GM21723 (cell line): Measurements from ENCODE around the gene THBS4.

ENCODE experiments used
- ATAC-seq: cut with Tn5 transposase; IDR thresholded peaks from one replicate; pipeline ENCODE4 v1.9.1; 2021; ENCODE audit warnings: mild to moderate bottlenecking, moderate library complexity; ENCODE audit not compliant: unreplicated experiment

Gene THBS4

GRCh38 chr5:80043187-80043586 is 8.0 kb downstream of the THBS4 start:
- no peak for ATAC-seq

GRCh38 chr5:80048084-80048780 is 13.1 kb downstream of the THBS4 start:
- no peak for ATAC-seq

GRCh38 chr5:80052464-80052863 is 17.3 kb downstream of the THBS4 start:
- no peak for ATAC-seq

DNA sequence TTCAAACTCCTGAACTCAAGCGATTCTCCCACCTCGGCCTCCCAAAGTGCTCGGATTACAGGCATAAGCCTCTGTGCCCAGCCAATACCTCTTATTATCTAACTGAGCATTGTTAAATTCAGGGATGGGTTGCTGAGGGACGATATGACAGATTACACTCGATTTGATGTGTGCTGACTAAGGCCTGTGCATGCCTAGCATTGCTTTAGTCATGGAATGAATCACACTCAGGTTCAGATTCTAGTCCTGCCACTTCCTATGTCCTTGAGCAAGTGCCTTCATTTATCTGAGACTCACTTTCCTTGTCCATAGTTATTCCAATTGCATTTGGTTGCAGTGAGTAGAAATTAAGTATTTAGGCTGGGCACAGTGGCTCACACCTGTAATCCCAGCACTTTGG is 19.5 kb downstream of the THBS4 start:
- ATAC-seq = no peak

DNA sequence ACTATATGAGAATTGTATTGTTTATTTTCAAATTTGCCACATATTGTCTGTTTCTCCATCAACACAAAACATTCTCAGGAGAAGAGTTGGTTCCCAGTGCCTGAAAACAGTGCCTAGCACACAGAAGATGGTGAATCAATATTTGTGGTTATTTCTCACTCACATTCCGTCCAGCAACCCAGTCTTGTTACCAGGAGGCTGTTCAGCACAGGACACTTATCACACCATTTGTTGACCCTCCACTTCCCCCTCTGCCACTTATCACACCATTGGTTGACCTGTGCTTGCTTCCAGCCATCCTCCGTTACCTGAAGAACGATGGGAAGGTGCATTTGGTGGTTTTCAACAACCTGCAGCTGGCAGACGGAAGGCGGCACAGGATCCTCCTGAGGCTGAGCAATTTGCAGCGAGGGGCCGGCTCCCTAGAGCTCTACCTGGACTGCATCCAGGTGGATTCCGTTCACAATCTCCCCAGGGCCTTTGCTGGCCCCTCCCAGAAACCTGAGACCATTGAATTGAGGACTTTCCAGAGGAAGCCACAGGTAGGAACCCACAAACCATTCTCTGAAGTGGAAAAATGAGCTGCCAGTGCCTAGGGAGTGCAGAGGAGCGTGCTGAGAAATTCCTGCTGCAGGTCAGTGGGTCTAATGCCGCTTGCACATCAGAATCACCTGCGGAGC is 20.5 kb downstream of the THBS4 start:
- ATAC-seq = no peak

- no peak for ATAC-seq
Measured at GRCh38 chr5:80057099-80057498, 22.0 kb downstream of the THBS4 start.

DNA sequence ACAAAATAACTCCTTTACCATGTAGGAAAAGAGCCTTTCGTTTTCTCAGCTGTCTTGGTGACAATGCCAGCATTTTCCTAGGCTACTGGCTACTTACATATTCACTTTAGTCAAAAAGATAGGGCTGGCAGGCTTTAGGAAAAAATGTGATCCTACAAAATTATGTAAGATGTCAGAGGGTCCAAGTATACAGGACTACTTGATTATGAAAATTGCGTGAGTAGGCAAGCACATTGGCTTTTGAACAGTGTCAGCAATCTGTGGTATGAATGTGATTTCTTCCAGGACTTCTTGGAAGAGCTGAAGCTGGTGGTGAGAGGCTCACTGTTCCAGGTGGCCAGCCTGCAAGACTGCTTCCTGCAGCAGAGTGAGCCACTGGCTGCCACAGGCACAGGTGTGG is 22.8 kb downstream of the THBS4 start:
- no peak for ATAC-seq

GRCh38 chr5:80059354-80059980 is 24.3 kb downstream of the THBS4 start:
- no peak for ATAC-seq

- ATAC-seq = no peak
Measured at GRCh38 chr5:80060966-80061365, 25.8 kb downstream of the THBS4 start.

GRCh38 chr5:80061547-80061946 is 26.4 kb downstream of the THBS4 start:
- ATAC-seq = no peak

- no peak for ATAC-seq
Measured at GRCh38 chr5:80064124-80064523, 29.0 kb downstream of the THBS4 start.

GRCh38 chr5:80067016-80067415 is 31.9 kb downstream of the THBS4 start:
- no peak for ATAC-seq

GRCh38 chr5:80067531-80068245 is 32.5 kb downstream of the THBS4 start:
- ATAC-seq = no peak

DNA sequence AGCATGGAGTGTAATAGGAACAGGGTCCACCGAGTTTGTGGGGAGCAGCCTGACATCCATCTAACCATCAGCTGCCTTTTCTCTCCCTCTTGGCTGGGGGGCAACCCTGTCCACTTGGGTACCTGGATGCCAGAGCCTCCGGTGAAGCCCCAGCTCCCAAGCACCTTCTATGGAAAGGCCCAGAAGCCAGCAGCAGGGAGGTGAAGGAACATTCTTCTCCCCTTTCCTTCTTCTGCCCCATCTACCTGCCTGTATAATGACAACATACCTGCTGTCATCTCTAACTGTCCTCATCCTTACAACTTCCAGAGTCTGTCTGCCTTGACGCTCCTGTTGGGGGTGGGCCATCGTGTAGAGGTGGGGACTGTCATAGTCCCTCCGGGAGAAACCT is 33.1 kb downstream of the THBS4 start:
- ATAC-seq = no peak

GRCh38 chr5:80068775-80069174 is 33.6 kb downstream of the THBS4 start:
- ATAC-seq = no peak

- no peak for ATAC-seq
Measured at GRCh38 chr5:80069251-80069800, 34.2 kb downstream of the THBS4 start.

- no peak for ATAC-seq
Measured at GRCh38 chr5:80069918-80070318, 34.8 kb downstream of the THBS4 start.

GRCh38 chr5:80070338-80071056 is 35.3 kb downstream of the THBS4 start:
- peak; percentile 77 for ATAC-seq

DNA sequence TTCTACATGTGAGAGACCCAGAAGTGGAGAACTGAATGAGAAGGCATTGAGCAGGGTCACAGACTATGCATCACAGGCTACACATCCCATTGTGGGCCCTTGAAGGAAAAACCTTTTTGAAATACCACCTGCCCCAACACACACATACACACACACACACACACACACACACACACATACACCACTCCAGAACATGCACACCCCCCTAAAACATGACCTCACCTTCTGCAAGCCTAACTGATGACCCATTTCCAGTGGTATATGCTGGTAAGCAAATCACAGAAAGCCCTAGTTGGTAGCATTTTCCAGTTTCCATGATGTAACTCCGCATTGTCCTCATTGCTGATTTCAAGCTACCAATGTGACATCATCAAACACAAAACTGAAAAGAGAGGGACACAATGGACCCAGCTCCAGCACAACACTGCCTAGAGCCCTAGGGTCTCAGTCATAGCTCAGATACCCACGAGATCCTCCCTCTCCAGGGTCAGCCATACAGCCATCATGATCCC is 36.4 kb downstream of the THBS4 start:
- ATAC-seq = no peak
